Cardiac muscle cell (in vitro differentiated cells and primary cell): Measurements from ENCODE around the gene OARD1. TPM values are rescaled to one million over a fixed set of nuclear protein-coding genes. Genes with fewer than 3 reads are reported as not detected.
A peak's percentile ranks its signal among the peaks of the same experiment; 100 is the strongest.

Experiments used
- DNase-seq, 2 donors: peaks; one replicate each; pipeline versions ENCODE4 v3.0.0 to v3.0.0-alpha.2; 2010 to 2017; ENCODE audit warnings: low read depth in 1 of 2, low spot score in 1 of 2
- H3K27ac ChIP-seq: fragments of 200-600 bp; sonication (generic); 2 replicates; pipeline ENCODE4 v1.5.1; 2016
- H3K27me3 ChIP-seq: fragments of 200-600 bp; sonication (generic); 2 replicates; pipeline ENCODE4 v1.6.0; 2016; ENCODE audit warnings: control low read depth
- H3K36me3 ChIP-seq: fragments of 200-600 bp; sonication (generic); 2 replicates; pipeline ENCODE4 v1.5.1; 2016; ENCODE audit warnings: control low read depth
- H3K4me1 ChIP-seq: fragments of 200-600 bp; sonication (generic); 2 replicates; pipeline ENCODE4 v1.8.1; 2017; ENCODE audit warnings: low read depth, mild to moderate bottlenecking, mixed run types
- H3K4me3 ChIP-seq: fragments of 200-600 bp; sonication (generic); 2 replicates; pipeline ENCODE4 v1.5.1; 2016; ENCODE audit warnings: mild to moderate bottlenecking
- H3K9me3 ChIP-seq: fragments of 200-600 bp; sonication (generic); 2 replicates; pipeline ENCODE4 v1.5.1; 2017; ENCODE audit warnings: low read depth, mild to moderate bottlenecking, control low read depth
- CTCF ChIP-seq: IDR thresholded peaks from 2 replicates; pipeline ENCODE4 v1.5.1; 2012; ENCODE audit warnings: low read depth, mild to moderate bottlenecking, low read length
- polyA plus RNA-seq: library from polyadenylated mRNA; unstranded; fragments of >200 nt; fragmentation: Nextera tagmentation; extraction: Ambion mirVana; gene quantifications from 2 replicates; pipeline ENCODE4 v1.2.1, GENCODE V29; 2016
- total RNA-seq: library from RNA; depleted of rRNA; stranded (reverse); fragments of >200 nt; gene quantifications from 2 replicates; pipeline ENCODE4 v1.2.3, GENCODE V29; 2016

OARD1 gene
- total and polyA plus RNA-seq, 2 experiments from 2014 or later: 27.5 to 56.3 TPM

GRCh38 chr6:41079080-41079479 lies 6.9 kb upstream of the OARD1 start:
- Histone ChIP-seq H3K36me3 (peaks cover 31% of the 10 kb centered on the region), H3K27ac (no peak overlapping the region), H3K4me3 (no peak overlapping the region), H3K27me3 (no peaks in the 10 kb centered on the region), H3K4me1 (peaks cover 24% of the 10 kb centered on the region), H3K9me3 (no peaks in the 10 kb centered on the region)
- no peak for TF ChIP-seq CTCF
- DNase-seq: no peak

- Histone ChIP-seq H3K36me3 (peaks cover 23% of the 10 kb centered on the region), H3K27ac (no peak overlapping the region), H3K27me3 (no peaks in the 10 kb centered on the region), H3K4me1 (peaks cover 24% of the 10 kb centered on the region), H3K9me3 (no peaks in the 10 kb centered on the region), H3K4me3 (no peak overlapping the region)
- DNase-seq: no peak
- no peak for TF ChIP-seq CTCF
These were observed 5.9 kb upstream of the OARD1 start for GRCh38 chr6:41078101-41078500.

DNA sequence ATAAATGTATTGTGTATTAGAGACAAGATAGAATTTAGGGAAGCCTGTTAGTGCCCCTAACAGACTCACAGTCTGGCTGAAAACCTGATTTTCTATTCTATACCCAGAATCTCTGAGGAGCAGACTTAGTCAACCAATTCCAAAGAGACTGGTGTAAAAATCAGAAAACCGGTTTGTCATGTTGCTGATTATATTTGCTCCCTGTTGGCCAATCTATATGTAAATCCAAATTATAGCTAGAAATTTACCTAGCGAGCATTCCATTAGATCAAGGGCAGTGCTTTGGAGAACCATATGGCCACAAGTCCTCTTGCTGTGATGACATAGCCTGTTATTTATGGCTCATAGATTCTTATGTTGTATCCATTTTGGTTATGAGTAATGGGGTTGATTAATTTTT lies 5.4 kb upstream of the OARD1 start:
- no peak overlapping the region for H3K4me3 ChIP-seq
- H3K9me3 ChIP-seq: no peaks in the 10 kb centered on the region
- H3K36me3 ChIP-seq: peaks cover 23% of the 10 kb centered on the region
- DNase-seq: no peak
- no peak overlapping the region for H3K27ac ChIP-seq
- H3K4me1 ChIP-seq: peaks cover 24% of the 10 kb centered on the region
- no peak for TF ChIP-seq CTCF
- no peaks in the 10 kb centered on the region for H3K27me3 ChIP-seq

DNA sequence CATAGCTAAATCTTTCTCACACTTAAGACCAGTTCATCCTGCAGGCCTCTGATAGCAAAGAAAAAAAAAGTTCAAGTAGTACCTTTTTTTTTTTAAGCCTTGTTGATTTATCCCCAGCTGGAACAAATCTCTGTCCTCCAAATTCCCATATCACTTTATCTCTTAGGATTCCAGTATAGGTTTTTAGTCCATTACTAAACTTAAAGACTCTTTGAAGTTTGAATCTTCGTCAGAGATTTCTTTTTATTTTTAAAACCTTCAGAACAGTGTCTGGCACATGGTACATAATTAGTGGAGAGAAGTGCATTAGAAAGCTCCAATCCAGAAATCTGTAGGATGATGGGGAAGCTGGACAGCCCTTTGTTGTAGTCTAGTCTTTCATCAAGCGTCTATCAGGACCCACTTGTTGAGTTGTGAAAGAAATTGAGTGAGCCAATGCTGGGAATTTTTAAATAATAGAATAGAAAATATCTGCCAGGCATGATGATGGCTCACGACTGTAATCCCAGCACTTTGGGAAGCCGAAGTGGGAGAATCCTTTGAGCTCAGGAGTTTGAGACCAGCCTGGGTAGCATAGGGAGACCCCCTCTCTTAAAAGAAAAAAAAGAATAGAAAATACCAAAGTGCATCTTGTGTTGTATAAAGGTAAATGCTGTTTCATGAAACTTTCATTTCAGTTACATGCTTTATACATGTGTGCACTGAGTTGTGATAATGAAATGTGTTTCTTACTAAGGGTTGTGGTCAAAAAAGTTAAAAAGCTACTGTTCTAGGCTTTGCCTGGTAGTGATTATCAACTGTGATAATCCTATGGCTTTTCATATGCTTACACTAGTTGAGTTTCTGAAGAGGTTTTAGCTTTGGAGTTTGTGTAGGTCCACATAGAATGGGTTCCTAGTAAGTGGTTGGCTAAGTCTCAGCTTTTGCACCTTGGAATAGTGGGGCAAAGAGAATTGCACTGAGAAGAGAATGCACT lies 3.8 kb upstream of the OARD1 start:
- H3K27me3 ChIP-seq: no peaks in the 10 kb centered on the region
- no peak for DNase-seq
- no peak overlapping the region for H3K4me3 ChIP-seq
- H3K9me3 ChIP-seq: no peaks in the 10 kb centered on the region
- peak overlapping the region; percentile 99 for H3K27ac ChIP-seq
- peaks cover 28% of the 10 kb centered on the region for H3K4me1 ChIP-seq
- no peak for TF ChIP-seq CTCF
- H3K36me3 ChIP-seq: peaks cover 21% of the 10 kb centered on the region

GRCh38 chr6:41074692-41075436 lies 2.7 kb upstream of the OARD1 start:
- Histone ChIP-seq H3K4me3 (peak overlapping the region; percentile 83), H3K9me3 (no peaks in the 10 kb centered on the region), H3K27ac (peak overlapping the region; percentile 99), H3K27me3 (no peaks in the 10 kb centered on the region), H3K36me3 (peaks cover 10% of the 10 kb centered on the region), H3K4me1 (peaks cover 29% of the 10 kb centered on the region)
- peak in 1 of 2 donors; percentile 19 for DNase-seq
- TF ChIP-seq CTCF: no peak
